ENCODE results near the gene PDE6A.
"Not testable (repeated sequence)": the region's sequence is repeated elsewhere in the genome, so short reads cannot be mapped to it uniquely, and the experiment has no call there.

Gene PDE6A

GRCh38 chr5:149881874-149882273, 62.7 kb downstream of the PDE6A start:
- DNase-seq (ENCODE audit: extremely low read depth, low read depth): no peak
- TF ChIP-seq CTCF (IDR thresholded peaks at IDR 0.05; ENCODE audit: low read depth, low read length, missing control alignments): no peak
- no peak overlapping the region for H3K4me3 ChIP-seq (replicated peaks; ENCODE audit: low read depth, low read length)

- no peak for TF ChIP-seq CTCF (IDR thresholded peaks at IDR 0.05; ENCODE audit: low read depth, low read length, missing control alignments)
- no peak overlapping the region for H3K4me3 ChIP-seq (replicated peaks; ENCODE audit: low read depth, low read length)
- no peak for DNase-seq (ENCODE audit: extremely low read depth, low read depth)
These were observed 63.4 kb downstream of the PDE6A start for GRCh38 chr5:149881069-149881622.

- not testable (repeated sequence) for H3K4me3 ChIP-seq (replicated peaks; ENCODE audit: low read depth, low read length); DNase-seq (ENCODE audit: extremely low read depth, low read depth)
These were observed 65.0 kb downstream of the PDE6A start for GRCh38 chr5:149879593-149879992.

DNA sequence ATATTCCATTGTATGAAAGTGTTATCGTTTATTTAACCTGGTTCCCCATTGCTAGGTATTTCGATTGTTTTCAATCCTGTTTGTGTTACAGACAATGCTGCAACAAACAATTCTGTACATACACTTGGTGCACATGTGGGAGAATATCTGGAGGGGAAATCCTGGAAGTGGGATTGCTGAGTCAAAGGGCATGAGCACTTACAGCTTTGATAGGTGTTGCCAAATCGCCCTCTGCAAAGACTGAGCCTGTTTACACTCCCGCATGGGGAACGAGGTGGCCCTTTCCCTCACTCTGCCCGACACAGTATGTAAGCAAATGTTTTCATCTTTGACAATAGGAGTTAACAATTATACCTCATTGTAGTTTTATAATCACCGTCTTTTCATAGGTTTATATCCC, 66.2 kb downstream of the PDE6A start:
- no peak overlapping the region for H3K4me3 ChIP-seq (replicated peaks; ENCODE audit: low read depth, low read length)
- DNase-seq (ENCODE audit: extremely low read depth, low read depth): no peak
- TF ChIP-seq CTCF (IDR thresholded peaks at IDR 0.05; ENCODE audit: low read depth, low read length, missing control alignments): no peak

- H3K4me3 ChIP-seq (replicated peaks; ENCODE audit: low read depth, low read length): no peak overlapping the region
- DNase-seq (ENCODE audit: extremely low read depth, low read depth): no peak
- no peak for TF ChIP-seq CTCF (IDR thresholded peaks at IDR 0.05; ENCODE audit: low read depth, low read length, missing control alignments)
These were observed 70.7 kb downstream of the PDE6A start for GRCh38 chr5:149873896-149874295.

- no peak for DNase-seq (ENCODE audit: extremely low read depth, low read depth)
- TF ChIP-seq CTCF (IDR thresholded peaks at IDR 0.05; ENCODE audit: low read depth, low read length, missing control alignments): no peak
- no peak overlapping the region for H3K4me3 ChIP-seq (replicated peaks; ENCODE audit: low read depth, low read length)
These were observed 72.1 kb downstream of the PDE6A start for GRCh38 chr5:149872351-149873040.

- no peak for DNase-seq (ENCODE audit: extremely low read depth, low read depth)
- no peak for TF ChIP-seq CTCF (IDR thresholded peaks at IDR 0.05; ENCODE audit: low read depth, low read length, missing control alignments)
- H3K4me3 ChIP-seq (replicated peaks; ENCODE audit: low read depth, low read length): no peak overlapping the region
These were observed 73.1 kb downstream of the PDE6A start for GRCh38 chr5:149871471-149871870.
